GM19043 (cell line): ENCODE data around the gene TTC38.

Source experiments
- ATAC-seq: cut with Tn5 transposase; IDR thresholded peaks from one replicate; pipeline ENCODE4 v1.9.1; 2021; ENCODE audit warnings: low read depth; ENCODE audit not compliant: unreplicated experiment

TTC38 gene

DNA sequence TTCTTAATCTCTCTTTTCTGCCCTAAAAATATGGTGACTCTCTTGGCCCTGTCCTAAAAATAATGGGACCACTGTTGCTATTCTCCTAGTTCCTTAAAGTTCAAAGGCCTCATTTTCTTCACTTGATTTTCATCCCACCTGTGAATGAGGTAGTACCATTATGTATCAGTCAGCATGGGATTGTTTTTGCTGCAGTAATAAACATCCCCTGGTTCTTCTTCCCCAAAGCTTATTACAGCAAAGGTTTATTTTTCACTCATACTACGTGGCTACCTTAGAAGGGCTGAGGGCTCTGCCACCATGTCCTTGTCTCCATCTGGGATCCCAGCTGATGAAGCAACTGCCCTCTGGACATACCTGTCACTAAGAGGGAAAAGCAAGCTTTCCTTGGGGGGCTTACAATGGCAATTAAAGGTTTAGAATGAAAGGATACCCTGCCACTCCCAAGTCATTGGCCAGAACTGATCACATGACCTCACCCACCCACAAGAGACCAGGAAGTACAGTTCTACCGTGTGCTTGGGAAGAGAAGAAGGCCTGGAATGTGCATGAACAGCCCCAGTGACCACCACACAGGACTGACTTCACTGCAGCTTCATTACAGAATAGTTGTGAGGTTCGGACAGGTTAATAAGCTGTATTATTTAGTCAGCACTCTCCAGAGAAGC is 7.8 kb downstream of the TTC38 start:
- ATAC-seq = no peak

DNA sequence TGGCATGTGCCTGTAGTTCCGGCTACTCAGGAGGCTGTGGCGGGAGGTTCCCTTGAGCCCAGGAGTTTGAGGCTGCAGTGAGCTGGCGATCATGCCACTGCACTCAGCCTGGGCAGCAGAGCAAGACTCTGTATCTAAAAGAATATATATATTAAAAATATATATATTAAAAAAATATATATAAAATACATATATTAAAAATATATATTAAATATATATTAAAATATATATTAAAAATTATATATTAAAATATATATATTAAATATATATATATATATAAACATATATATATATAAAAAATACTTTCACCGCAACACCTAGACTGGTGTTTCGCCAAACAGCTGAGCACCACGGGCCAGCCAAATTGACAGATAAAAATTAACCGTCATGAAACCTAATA is 8.8 kb downstream of the TTC38 start:
- no peak for ATAC-seq

DNA sequence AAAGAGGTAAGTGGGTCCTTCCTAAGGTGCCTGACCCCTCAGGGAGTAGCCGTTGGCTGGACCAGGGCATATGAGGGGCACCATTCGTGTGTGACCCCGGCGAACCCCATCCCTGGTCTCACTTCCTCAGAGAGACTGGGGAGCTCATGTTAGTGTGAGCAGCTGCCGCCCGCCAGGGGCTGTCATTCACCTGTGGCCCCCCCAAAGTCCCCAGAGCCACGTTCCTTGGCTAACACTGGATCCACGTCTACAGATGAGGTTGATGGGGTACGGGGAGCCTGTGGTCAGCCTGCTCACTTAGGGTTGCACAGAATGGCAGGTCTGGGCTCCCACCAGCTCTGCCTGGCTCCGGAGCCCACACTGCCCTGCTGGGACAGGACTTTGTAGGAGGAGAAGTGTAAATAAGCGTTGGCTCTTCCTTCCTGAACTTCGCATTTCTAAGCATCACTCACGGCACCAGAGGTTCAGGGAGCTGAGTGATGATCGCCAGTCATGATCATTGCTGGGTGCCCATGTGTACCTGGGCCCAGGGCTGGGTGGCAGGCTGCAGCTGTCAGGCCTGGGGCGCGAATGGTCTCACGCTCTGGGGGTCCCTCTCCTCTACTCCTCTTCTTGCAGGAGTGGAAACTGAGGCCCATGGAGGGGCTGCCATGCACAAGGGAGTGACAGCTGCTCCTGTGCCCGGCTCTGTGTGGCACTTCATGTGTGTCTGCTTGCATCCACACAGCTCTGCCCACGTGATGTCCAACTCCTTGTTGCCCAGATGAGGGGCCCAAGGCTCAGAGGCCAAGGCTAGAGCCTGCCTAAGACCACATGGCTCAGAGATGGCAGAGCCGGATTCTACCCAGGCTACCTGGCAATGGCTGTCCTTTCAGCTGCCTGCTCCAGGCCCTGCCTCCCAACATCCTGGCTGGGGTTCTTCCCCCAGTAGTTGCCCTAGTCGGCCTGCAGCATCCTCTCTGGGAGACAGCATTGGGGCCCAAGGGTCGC is 11.1 kb downstream of the TTC38 start:
- ATAC-seq = no peak

DNA sequence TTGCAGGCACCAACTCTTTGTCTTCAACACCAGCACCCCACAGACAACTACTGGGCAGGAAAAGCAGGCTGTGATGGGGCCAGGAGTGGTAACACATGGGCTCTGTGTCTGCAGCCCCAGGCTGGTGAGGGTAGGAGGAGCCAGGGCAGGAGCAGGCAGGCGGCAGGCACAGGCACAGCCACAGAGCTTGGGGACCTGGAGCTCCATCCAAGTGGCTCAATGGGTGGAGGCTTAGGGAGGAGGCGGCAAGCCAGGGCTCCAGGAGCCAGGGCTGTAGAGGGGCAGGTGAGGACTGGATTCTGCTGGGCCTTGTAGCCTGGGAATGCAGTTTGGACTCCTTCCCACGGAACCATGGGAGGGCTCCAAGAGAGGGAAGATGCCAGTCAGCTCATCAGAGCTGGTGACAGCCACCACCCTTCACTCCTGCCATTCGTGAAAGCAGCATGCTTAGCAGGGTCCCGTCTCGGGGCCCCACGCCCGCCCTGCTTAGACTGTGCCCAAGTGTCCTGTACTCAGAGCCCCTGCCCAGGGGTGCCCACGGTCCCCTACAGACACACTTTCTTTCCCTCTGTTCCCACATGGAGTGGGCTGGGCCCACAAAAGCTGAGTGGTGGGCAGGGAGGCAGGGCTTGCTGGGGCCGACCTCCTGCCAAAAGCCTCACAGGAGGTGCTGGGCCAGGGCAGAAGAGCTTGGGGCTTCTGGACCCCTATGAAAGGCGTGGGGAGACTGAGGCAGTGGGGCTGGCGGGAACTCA is 12.4 kb downstream of the TTC38 start:
- ATAC-seq = no peak

- no peak for ATAC-seq
Measured at GRCh38 chr22:46280999-46281623, 13.3 kb downstream of the TTC38 start.

- ATAC-seq = no peak
Measured at GRCh38 chr22:46281866-46282678, 14.3 kb downstream of the TTC38 start.

DNA sequence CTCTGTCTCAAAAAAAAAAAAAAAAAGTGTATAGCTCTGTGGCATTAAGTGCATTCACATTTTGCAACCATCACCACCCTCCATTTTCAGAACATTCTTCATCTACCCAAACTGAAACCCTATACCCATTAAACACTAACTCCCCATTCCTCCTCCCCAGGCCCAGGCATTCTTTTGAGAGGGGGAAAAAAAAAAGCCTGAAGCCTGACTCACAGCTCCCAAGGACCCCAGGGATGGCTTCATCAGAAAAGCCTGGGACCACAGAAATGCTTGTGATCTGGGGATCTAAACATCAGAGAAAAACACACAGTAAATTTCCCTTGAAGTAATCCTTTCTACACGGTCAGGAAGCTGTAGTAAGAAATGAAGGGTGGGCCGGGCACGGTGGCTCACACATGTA is 18.2 kb downstream of the TTC38 start:
- no peak for ATAC-seq

- no peak for ATAC-seq
Measured at GRCh38 chr22:46286941-46287872, 19.4 kb downstream of the TTC38 start.

DNA sequence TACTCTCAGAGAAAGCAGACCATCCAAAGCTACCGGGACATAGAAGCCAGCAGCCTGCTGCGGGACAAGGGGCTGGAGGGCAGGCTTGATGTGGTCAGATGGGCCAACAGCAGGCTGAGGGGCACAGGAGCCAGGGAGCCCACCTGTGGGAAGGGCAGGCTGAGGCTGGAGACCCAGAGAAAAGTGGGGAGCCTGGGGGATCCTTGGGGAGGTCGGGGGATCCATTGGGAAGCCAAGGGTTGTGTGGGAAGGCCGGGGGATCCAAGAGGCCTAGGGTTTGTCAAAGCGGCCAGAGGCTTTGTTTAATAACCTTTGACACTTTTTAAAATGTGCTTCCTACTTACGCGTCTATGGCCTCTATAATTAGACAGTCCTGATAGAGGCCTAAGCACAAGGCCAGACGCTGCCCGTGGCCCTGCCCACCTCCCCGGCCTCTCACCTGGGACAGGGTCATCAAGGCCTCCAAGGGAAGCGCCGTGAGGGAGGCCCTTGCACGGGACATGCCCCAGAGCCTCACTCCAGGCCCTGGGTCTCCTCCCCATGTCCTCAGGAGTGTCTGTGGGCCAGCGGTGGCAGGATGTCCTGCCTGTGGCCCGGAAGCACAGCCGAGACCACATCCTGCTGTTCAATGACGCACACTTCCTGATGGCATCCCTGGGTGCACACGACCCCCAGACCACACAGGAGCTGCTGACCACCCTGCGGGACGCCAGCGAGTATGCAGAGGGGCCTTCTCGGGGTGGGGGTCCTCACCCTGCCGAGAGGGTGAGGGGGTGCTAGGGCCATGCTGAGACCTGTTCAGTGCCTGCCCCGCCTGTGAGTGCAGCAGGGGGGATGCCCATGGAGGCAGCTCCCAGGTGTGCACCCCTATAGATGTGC is 20.3 kb downstream of the TTC38 start:
- ATAC-seq = peak; percentile 85

DNA sequence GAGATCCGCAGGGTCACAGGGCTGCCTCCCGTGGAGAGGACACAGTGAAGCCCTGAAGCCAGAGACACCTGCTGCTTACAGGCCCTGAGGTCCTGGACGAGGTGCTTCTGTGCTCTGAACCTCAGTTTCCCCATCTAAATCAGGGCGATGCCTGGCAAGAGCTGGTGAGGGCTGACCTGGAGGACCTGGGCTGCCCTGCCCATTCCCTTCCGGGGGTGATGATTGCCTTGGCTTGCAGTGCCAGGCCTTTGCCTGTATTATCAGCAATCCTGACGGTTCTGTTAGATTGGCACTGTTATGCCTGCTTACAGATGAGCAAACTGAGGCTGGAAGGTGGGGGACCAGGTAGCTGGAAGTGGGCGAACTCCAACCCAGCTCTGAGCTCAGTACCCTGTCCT is 21.0 kb downstream of the TTC38 start:
- no peak for ATAC-seq

DNA sequence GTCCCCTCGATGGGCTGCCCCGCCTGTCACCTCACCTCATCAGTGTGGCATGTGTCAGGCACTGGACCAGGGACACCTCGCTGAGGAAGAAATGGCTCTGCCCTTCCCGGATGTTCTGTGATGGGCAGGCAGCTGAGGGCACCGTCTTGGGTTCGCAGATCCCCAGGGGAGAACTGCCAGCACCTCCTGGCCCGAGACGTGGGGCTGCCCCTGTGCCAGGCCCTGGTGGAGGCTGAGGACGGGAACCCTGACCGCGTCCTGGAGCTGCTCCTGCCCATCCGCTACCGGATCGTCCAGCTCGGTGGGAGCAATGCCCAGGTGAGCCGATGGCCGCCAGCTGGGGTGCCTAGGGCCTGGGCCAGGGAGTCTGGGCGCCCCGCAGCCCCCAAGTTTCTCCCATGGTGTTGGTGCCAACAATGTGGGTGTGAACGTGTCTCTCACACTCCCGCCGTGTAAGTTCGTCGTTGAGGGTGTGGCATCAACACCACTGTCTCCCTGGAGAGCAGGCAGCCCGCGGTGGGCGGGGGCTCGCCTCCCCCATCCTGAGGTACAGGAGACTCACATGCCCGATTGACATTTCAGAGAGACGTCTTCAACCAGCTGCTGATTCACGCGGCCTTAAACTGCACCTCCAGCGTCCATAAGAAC is 21.6 kb downstream of the TTC38 start:
- ATAC-seq = no peak

GRCh38 chr22:46290121-46290842 is 22.5 kb downstream of the TTC38 start:
- no peak for ATAC-seq

DNA sequence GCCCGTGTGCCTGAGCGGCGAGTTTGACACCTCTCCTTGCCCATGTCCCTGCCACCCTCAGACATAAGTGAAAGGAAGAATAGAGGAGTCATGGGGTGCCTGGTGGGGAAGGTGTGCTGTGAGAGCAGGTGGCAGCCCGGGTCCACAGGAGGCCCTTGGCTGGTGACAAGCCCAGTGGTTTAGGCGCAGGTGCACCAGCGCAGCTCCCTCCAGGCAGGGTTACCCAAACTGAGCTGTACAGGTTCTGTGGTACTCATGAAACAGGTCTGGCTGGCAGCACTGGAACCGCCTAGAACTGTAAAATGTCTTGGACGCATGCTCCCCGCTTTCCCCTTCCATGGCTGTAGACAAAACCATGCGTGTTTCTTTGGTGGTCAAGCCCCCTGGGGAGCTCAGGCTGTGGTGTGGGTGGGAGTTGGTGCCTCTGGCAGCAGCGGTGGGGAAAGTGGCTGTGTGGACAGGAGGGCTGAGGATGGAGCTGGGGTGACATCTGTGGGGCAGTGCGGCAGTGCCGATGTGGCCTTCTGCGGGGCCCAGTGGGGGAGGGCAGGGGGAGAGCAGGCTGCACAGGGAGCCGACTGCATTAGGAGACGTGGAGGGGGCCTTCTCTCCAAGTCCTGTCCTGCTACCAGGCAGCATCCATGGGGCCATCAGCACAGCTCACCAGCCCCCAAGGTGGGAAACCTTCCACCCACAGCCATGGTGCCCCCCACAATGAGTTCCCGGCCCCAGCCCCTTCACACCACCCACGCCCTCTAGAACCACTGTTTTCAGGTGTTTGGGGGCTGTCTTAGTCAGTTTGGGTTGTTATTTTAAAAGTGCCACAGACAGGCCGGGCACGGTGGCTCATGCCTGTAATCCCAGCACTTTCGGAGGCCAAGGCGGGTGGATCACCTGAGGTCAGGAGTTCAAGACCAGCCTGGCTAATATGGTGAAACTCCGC is 23.3 kb downstream of the TTC38 start:
- no peak for ATAC-seq

- no peak for ATAC-seq
Measured at GRCh38 chr22:46292173-46292572, 24.4 kb downstream of the TTC38 start.

GRCh38 chr22:46292732-46293131 is 24.9 kb downstream of the TTC38 start:
- no peak for ATAC-seq
